Measurements from ENCODE around the gene PTGDR2.

Gene PTGDR2

DNA sequence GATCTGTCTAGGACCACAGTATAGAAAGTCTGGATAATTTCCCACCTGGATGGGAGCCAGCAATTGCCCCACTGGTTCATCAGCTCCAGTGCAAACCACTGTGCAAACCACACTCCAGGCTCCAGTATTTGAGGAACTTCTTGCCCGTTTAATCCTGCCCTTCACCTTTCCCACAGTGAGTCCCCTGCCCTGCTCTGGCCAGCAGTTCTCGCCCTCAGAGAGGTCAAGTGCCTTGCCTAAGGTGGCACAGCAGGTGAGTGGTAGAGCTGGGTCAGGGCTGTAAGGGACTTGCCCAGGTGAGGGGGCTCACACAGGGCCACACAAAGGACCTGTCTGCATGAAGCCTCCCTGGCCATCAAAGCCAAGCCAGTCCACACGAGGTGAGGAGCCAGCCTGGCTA, 46.5 kb downstream of the PTGDR2 start:
- DNase-seq: no peak

DNA sequence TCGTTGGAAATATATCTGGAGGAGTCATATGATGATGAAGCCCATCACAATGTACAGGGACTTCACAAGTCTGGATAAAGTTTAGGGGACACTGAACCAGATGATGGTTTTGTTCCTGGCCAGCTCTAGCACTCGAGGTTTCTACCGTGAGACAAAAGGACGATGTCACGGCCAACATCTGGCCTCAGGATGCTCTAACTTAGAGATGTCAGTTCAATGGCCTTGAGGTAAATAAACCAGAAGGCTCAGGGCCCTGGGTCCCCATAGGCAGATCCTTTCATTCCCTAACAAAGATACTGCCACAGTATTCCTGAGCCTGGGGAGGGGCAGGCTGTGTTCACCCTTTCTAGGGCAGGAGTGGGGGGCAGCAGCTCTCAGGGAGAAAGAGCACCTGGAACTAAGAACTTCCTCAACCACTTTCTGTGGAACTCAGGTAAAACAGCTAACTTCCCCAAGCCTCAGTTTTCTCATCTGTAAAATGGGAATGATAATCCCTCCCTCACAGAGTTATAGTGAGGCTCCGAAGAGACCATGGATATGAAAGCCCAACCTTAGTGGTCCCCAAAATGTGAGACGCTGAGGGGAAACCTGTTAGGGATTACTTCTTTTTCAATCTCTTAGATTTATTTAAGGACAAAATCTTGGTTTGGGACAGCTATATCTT, 52.3 kb downstream of the PTGDR2 start:
- no peak for DNase-seq

DNA sequence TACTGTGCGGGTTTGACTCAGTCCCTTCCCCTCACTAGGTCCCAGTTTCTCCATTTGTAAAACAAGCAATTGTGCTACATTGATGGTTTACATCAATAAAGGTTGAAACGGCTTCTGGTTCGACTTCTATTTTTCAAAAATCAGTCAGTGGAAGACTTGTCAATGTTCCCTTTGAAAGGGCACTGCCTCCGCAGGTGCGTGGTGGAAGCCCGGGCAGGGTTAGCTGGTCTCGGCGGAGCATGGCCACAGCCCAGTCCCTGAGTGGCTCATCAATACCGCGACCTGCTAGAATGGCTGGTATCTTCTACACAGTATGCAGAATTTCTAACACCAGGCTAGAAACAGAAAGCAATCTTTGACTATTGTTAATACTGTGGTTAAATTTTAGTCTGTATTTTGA, 54.6 kb downstream of the PTGDR2 start:
- DNase-seq: no peak
